ENCODE measurements around the gene SRPX2. TPM values are rescaled to one million over a fixed set of nuclear protein-coding genes. Genes with fewer than 3 reads are reported as not detected.

The SRPX2 gene
- total RNA-seq, 6 experiments from 2014 or later, result 3.1 to 13.7 (median 3.7) TPM

DNA sequence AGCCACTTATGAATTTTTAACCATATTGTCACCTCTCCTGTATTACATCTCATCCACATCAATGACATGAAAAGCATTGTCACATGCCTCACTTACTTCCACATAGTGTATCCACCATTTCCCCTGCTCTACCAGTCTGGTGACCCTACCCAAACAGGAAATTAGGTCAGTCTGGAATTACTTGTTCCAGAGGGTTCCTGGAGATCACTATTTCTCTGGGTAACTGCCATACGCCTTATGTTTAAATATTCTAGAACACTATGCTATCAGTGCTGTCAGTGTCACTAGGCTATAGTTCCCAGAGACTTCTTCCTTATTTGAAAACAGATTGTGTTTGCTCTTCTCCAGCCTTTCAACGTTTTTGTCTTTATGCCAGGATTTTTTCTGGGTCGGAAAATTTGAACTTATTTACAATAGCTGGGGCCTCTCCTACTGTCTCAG lies 15.0 kb downstream of the SRPX2 start:
- no peak overlapping the region for H3K4me3 ChIP-seq
- no peaks in the 10 kb centered on the region for H3K9me3 ChIP-seq
- intact Hi-C loops (cut with DNase I), result no loop called here
- H3K27me3 ChIP-seq, result no peaks in the 10 kb centered on the region
- TF ChIP-seq, protein P1, sequence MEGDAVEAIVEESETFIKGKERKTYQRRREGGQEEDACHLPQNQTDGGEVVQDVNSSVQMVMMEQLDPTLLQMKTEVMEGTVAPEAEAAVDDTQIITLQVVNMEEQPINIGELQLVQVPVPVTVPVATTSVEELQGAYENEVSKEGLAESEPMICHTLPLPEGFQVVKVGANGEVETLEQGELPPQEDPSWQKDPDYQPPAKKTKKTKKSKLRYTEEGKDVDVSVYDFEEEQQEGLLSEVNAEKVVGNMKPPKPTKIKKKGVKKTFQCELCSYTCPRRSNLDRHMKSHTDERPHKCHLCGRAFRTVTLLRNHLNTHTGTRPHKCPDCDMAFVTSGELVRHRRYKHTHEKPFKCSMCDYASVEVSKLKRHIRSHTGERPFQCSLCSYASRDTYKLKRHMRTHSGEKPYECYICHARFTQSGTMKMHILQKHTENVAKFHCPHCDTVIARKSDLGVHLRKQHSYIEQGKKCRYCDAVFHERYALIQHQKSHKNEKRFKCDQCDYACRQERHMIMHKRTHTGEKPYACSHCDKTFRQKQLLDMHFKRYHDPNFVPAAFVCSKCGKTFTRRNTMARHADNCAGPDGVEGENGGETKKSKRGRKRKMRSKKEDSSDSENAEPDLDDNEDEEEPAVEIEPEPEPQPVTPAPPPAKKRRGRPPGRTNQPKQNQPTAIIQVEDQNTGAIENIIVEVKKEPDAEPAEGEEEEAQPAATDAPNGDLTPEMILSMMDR (IDR thresholded peaks at IDR 0.05), result no peak
- TF ChIP-seq POLR2A (IDR thresholded peaks at IDR 0.05), result no peak
- peak; percentile 72 to 89 (median 76) for ATAC-seq
- H3K4me1 ChIP-seq, result peaks cover 0 to 3% (median 0%) of the 10 kb centered on the region in 4 donors
- H3K27ac ChIP-seq, result peak overlapping the region in 2 of 3 donors; percentile 45 to 52
- no peak for DNase-seq
- no peaks in the 10 kb centered on the region for H3K36me3 ChIP-seq
- 20% methylated on average over 3 of the region's 3 CpGs for WGBS (ENCODE audit: insufficient coverage, low coverage, low lambda C conversion rate, missing lambda C conversion rate)

DNA sequence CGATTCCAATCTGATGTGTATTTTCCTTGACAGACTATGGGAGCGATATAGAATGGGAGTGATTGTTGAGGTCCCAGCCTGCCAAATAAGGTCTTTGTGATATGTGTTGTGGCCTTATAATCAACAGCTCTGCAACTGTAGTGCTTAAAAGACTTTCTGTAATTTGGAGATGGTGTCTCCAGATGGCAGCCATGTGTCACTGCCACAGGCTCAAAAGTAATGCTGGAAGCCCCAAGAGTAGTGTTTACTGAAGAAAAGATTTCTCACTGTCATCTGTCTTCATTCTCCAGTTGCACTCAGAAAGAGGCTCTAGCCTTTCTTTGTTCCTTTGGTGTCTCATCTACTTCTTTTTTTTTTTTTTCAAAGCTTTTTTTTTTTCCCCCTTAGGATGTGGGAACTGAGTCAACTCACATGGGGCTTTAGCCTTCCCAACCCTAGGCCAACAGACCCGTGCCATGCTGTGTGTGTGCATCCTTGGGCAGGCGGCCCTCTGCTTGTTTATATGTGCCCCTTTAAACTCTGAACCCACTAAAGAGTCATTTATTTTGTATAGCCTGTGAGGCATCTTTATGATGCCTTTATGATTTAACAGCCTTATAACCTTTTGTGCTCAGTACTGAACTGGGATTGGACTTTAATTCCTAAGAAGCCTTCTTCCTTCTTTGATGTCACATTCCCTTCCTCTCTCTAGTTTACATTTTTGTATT lies 15.6 kb downstream of the SRPX2 start:
- intact Hi-C loops (cut with DNase I), result no loop called here
- H3K4me3 ChIP-seq, result no peak overlapping the region
- 46% methylated on average over 4 of the region's 4 CpGs for WGBS (ENCODE audit: insufficient coverage, low coverage, low lambda C conversion rate, missing lambda C conversion rate)
- TF ChIP-seq, protein P1 (IDR thresholded peaks at IDR 0.05), result no peak
- no peak for TF ChIP-seq POLR2A (IDR thresholded peaks at IDR 0.05)
- no peaks in the 10 kb centered on the region for H3K27me3 ChIP-seq
- H3K9me3 ChIP-seq, result no peaks in the 10 kb centered on the region
- ATAC-seq, result peak in 2 of 4 donors; percentile 9 to 29
- peaks cover 0 to 3% (median 0%) of the 10 kb centered on the region in 4 donors for H3K4me1 ChIP-seq
- H3K36me3 ChIP-seq, result no peaks in the 10 kb centered on the region
- DNase-seq, result no peak
- peak overlapping the region in 2 of 3 donors; percentile 36 to 45 for H3K27ac ChIP-seq

DNA sequence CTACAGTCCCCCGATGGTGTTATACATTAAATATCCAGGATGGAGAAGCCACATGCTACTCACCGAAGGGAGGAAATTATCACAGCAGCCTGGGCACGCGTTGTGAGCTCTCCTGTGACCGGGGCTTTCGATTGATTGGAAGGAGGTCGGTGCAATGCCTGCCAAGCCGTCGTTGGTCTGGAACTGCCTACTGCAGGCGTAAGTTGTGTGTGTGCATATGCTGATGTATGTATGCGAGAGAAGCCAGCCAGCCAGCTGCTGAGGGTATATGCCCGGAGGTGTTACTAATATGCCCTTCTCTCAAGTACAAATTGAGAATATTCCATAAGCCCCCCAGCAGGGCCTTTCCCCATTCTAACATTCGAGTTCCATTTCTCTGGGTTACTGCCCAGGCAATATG lies 18.2 kb downstream of the SRPX2 start:
- intact Hi-C loops (cut with DNase I), result no loop called here
- H3K27ac ChIP-seq, result no peak overlapping the region
- H3K27me3 ChIP-seq, result peaks cover 0 to under 1% of the 10 kb centered on the region in 2 donors
- WGBS (ENCODE audit: insufficient coverage, low coverage, low lambda C conversion rate, missing lambda C conversion rate), result 78% methylated on average over 11 of the region's 13 CpGs
- peaks cover 0 to 3% (median 0%) of the 10 kb centered on the region in 4 donors for H3K4me1 ChIP-seq
- ATAC-seq (no peak), DNase-seq (no peak)
- no peak overlapping the region for H3K4me3 ChIP-seq
- TF ChIP-seq, protein P1 (IDR thresholded peaks at IDR 0.05), result no peak
- TF ChIP-seq POLR2A (IDR thresholded peaks at IDR 0.05), result no peak
- H3K36me3 ChIP-seq, result no peaks in the 10 kb centered on the region
- no peaks in the 10 kb centered on the region for H3K9me3 ChIP-seq

DNA sequence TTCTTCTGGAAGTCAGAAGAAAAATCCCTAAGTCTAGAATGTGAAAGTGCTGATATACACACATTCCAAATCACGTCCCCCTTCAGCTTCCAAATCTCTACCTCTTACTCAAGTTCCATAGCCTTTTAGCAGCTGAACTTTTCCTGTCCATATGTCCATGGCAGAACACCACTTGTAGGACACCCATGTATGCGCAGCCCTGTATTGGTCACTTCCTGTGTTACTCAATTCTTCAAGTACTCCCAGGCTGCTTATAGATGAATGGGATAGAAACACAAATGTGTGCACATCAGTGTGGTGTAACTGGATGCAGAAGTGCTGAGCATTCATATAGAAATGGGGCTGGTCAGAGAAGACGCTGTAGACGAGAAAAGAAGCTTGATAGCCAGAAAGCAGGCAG lies 18.8 kb downstream of the SRPX2 start:
- WGBS (ENCODE audit: insufficient coverage, low coverage, low lambda C conversion rate, missing lambda C conversion rate), result 63% methylated on average over 4 of the region's 4 CpGs
- TF ChIP-seq, protein P1 (IDR thresholded peaks at IDR 0.05), result no peak
- no peak for TF ChIP-seq POLR2A (IDR thresholded peaks at IDR 0.05)
- Histone ChIP-seq H3K4me1 (peaks cover 0 to 3% (median 0%) of the 10 kb centered on the region in 4 donors), H3K36me3 (no peaks in the 10 kb centered on the region), H3K4me3 (no peak overlapping the region), H3K9me3 (no peaks in the 10 kb centered on the region), H3K27ac (no peak overlapping the region), H3K27me3 (peaks cover 0 to 3% of the 10 kb centered on the region in 2 donors)
- no peak for ATAC-seq
- intact Hi-C loops (cut with DNase I), result no loop called here
- DNase-seq, result no peak

Measured in right lobe of liver (tissue), 6 donors.